C4-2B (cell line): ENCODE results near the gene INO80C.

Experiments
- H3K27ac ChIP-seq: fragments of 450-650 bp; 2 replicates; pipeline ENCODE4 v1.5.1; 2017
- ZFX ChIP-seq: fragments of 450-650 bp; IDR thresholded peaks from 2 replicates; pipeline ENCODE4 v1.6.1; 2017
- TF ChIP-seq, protein P1 (sequence below): fragments of 450-650 bp; conservative IDR thresholded peaks from 2 replicates; pipeline ENCODE4 v1.5.1; 2017; ENCODE audit warnings: mild to moderate bottlenecking

The INO80C gene

DNA sequence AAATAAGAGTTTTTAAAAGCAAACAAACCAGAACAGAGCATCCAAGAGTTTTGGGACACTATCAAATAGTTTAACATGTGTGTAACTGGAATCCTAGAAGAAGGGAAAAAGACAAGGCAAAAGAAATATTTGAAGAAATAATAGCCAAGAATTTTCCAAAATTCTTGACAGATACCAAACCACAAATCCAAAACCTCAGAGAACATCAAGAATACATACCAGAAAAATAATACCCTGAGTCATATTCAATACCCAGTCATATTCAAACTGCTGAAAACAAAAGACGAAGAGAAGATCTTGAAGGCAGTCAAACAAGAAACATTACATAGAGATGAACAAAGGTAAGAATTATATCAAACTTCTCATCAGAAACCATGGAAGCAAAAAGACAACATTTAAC is 22.9 kb downstream of the INO80C start:
- no peak for TF ChIP-seq ZFX
- TF ChIP-seq, protein P1, sequence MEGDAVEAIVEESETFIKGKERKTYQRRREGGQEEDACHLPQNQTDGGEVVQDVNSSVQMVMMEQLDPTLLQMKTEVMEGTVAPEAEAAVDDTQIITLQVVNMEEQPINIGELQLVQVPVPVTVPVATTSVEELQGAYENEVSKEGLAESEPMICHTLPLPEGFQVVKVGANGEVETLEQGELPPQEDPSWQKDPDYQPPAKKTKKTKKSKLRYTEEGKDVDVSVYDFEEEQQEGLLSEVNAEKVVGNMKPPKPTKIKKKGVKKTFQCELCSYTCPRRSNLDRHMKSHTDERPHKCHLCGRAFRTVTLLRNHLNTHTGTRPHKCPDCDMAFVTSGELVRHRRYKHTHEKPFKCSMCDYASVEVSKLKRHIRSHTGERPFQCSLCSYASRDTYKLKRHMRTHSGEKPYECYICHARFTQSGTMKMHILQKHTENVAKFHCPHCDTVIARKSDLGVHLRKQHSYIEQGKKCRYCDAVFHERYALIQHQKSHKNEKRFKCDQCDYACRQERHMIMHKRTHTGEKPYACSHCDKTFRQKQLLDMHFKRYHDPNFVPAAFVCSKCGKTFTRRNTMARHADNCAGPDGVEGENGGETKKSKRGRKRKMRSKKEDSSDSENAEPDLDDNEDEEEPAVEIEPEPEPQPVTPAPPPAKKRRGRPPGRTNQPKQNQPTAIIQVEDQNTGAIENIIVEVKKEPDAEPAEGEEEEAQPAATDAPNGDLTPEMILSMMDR: no peak
- no peak overlapping the region for H3K27ac ChIP-seq

DNA sequence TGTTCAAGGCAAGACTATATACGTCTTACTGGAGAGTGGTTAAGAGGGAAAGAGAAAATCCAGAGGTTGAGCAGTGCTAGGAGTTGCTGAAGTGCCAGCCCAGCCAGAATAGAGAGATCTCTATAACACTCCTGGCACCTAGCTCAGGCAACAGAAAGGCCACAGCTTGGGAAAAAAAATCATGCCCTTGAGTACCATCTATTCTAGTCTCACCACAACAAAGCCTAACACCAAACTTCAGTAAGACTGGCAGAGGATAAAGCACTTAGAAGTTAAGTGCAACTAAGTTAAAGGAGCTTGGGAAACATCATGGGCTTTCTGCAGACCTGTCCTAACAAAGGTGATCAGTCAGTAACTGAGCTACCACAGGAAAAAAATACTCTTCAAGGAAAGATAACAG is 24.2 kb downstream of the INO80C start:
- H3K27ac ChIP-seq: no peak overlapping the region
- TF ChIP-seq, protein P1: no peak
- no peak for TF ChIP-seq ZFX

DNA sequence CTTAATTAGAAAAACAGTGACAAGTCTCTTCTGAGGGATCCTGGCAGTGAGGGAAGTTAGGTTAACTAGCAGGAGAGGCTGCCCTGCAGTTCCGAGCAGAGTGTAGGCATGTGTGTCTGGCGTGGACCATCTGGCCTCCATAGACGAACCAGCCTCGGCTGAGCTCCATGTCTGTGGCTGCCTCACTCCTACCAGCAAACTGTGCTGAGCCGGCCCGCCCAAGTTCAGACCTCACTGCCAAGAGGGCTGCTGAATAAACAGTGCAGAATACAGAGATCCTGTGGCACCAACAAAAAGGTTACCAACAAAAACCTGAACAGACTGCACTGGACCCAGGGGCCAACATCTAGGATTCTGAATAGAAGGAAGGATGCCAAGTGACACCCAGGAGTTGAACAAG is 27.3 kb downstream of the INO80C start:
- TF ChIP-seq, protein P1: no peak
- no peak for TF ChIP-seq ZFX
- H3K27ac ChIP-seq: peak overlapping the region; percentile 23

DNA sequence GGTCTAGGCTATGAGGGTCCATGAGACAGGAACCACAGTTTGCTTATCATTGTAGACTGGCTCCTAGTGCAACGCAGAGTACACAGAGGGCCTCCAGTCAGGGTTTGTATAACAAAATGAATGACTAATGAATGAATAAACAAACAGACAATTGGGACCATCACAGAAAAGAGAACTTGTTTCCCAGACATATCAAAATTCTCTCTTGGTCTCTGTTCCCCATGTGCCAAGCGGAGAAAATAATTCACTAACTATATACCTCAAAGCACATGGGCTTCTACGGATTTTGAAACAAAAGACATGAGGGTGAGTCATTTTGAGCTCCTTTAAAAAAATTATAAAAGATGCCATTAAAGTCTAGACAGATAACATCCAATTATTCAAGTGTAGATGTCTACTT is 28.0 kb downstream of the INO80C start:
- TF ChIP-seq ZFX: no peak
- TF ChIP-seq, protein P1: no peak
- H3K27ac ChIP-seq: no peak overlapping the region

DNA sequence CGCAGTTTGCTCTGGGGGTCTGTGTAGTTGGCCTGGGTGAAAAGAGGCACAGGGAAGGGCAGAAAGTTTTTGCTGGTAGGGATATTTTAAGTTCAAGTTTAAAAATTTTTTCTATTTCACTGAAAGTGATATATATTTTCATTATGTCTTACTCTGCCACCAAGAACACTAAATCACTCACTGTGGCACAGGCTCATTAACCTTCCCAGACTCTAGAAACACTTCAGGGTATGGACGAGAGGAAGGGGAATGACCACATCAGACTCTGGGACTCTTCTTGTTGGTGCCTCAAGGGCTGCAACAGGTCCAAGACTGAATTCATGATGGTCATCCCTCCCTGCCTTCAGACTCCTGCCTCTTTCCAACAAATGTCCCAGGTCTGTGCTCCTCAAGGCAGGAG is 29.0 kb downstream of the INO80C start:
- H3K27ac ChIP-seq: no peak overlapping the region

DNA sequence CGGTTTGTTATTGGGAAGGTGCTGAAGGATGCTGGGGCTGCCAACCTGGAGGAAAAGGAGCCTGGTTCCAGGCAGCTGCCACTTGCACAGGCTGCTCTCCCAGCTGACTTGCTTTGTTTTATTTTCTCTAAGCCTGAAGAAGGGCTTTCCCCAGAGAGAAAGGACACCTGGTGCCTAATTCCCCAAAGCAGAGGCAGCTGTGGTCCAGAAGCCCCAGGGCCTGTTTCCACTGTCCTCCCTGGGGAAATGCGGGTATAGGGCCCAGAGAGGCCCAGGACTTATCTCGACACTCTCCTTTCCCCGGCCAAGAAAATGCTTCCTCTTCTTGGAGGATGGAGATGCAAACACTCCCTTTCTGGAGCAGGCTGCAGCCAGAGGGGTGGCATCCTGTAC is 30.1 kb downstream of the INO80C start:
- TF ChIP-seq, protein P1: no peak
- no peak for TF ChIP-seq ZFX
- no peak overlapping the region for H3K27ac ChIP-seq

More for the DNA sequence above, 29.0 kb downstream of the INO80C start:
- TF ChIP-seq ZFX: no peak
- TF ChIP-seq, protein P1: no peak

DNA sequence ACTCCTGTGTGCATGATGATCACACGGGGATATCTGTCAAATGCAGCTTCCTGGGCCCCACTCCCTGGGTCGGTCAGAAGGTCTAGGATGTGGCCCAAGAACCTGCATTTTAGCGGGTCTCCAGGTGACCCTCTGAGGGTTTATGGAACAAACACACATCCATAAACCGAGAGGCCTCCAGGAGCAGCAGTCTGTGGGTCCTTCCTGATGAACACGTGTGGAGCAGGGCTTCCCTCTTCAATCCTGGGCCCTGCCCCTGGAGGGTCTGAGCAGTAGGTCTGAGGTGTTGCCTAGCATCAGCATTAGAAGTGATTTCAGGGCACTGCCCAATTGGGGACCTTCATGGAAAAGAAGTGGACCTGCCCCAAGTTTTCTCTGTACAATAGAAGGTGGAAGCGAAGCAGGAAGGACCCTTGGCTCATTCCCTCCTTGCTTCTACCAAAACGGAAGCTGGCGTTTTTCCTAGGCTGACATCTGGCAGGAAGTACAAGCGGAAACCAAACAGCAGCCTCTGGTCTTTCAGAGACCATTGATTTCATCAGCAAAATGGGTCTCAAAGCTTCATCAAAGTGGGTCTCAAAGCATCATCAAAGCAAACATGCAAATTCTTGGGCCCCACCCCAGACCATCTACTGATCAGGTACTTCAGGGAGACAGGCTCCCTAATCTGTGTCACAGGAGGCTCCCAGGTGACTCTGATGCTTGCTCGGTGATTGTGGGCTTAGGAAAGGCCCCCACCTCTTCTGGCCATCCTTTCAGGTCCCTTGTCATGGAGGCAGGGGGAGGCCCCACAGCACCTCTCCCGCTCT is 30.7 kb downstream of the INO80C start:
- TF ChIP-seq, protein P1: no peak
- no peak for TF ChIP-seq ZFX
- H3K27ac ChIP-seq: no peak overlapping the region
